PC-3 (cell line): ENCODE results near the gene STXBP1.

Source experiments
- EZH2 ChIP-seq: fragments of 300-600 bp; sonication (generic); IDR thresholded peaks from one replicate; pipeline ENCODE4 v1.6.1; 2017; ENCODE audit warnings: antibody characterized with exemption, mild to moderate bottlenecking, low read length; ENCODE audit not compliant: unreplicated experiment
- EZH2phosphoT487 ChIP-seq: fragments of 300-600 bp; sonication (generic); IDR thresholded peaks from 2 replicates; pipeline ENCODE4 v1.6.1; 2018; ENCODE audit warnings: mild to moderate bottlenecking, antibody characterized with exemption, low read length, borderline replicate concordance
- TF ChIP-seq, protein P1 (sequence below): fragments of 300-600 bp; sonication (generic); conservative IDR thresholded peaks from 2 replicates; pipeline ENCODE4 v1.5.1; 2017; ENCODE audit warnings: antibody characterized with exemption, low read depth, mild to moderate bottlenecking, low read length

DNA sequence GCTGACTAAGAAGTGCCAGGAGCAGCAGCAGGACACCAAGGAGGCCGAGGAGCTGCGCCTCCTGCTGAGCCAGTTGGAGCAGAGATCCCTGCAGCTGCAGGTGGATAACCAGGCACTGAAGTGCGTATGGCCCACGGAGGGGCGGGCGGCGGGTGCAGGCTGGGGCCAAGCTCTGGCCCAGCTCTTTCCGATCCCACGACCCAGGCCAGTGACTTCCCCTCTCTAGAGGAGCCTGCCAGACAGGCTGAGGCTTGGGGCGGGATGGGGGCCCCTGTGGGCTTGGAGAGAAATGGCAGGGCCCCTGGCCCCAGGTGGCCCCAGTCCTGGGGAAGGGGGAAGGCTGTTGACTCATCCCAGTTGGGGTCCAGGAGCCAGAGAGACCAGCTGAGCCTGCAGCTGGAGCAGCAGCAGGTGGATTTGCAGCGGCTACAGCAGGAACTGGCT lies 99.8 kb downstream of the STXBP1 start:
- TF ChIP-seq, protein P1, sequence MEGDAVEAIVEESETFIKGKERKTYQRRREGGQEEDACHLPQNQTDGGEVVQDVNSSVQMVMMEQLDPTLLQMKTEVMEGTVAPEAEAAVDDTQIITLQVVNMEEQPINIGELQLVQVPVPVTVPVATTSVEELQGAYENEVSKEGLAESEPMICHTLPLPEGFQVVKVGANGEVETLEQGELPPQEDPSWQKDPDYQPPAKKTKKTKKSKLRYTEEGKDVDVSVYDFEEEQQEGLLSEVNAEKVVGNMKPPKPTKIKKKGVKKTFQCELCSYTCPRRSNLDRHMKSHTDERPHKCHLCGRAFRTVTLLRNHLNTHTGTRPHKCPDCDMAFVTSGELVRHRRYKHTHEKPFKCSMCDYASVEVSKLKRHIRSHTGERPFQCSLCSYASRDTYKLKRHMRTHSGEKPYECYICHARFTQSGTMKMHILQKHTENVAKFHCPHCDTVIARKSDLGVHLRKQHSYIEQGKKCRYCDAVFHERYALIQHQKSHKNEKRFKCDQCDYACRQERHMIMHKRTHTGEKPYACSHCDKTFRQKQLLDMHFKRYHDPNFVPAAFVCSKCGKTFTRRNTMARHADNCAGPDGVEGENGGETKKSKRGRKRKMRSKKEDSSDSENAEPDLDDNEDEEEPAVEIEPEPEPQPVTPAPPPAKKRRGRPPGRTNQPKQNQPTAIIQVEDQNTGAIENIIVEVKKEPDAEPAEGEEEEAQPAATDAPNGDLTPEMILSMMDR, result no peak
- no peak for TF ChIP-seq EZH2
- TF ChIP-seq EZH2phosphoT487, result no peak
